GM12873 (cell line): ENCODE measurements around the gene GSG1L2.

Experiments
- TF ChIP-seq, protein P1 (sequence below): IDR thresholded peaks from 2 replicates; pipeline ENCODE4 v1.5.1; 2012; ENCODE audit warnings: low read depth, mild to moderate bottlenecking, moderate library complexity, low read length, control low read depth; ENCODE audit not compliant: insufficient read depth; ENCODE audit errors: missing control alignments

Gene GSG1L2

DNA sequence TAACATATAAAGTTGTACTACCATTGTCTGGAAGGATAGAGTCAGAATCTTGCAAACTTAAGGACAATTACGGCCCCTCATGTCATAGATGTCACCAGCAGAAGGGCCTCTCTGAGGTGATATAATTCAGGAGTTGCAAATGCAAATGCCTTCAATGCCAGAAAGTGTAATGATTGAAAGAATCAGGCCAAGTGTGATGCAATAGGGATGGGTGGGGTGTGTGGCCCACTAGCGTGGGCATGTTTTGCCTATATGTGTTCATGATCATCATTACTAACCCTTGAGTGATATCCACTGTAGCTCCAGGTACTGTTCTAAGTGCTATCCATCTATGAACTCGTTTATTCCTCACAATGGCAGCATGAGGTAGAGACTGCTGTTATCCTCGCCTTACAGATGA lies 31.6 kb downstream of the GSG1L2 start:
- TF ChIP-seq, protein P1, sequence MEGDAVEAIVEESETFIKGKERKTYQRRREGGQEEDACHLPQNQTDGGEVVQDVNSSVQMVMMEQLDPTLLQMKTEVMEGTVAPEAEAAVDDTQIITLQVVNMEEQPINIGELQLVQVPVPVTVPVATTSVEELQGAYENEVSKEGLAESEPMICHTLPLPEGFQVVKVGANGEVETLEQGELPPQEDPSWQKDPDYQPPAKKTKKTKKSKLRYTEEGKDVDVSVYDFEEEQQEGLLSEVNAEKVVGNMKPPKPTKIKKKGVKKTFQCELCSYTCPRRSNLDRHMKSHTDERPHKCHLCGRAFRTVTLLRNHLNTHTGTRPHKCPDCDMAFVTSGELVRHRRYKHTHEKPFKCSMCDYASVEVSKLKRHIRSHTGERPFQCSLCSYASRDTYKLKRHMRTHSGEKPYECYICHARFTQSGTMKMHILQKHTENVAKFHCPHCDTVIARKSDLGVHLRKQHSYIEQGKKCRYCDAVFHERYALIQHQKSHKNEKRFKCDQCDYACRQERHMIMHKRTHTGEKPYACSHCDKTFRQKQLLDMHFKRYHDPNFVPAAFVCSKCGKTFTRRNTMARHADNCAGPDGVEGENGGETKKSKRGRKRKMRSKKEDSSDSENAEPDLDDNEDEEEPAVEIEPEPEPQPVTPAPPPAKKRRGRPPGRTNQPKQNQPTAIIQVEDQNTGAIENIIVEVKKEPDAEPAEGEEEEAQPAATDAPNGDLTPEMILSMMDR = no peak

DNA sequence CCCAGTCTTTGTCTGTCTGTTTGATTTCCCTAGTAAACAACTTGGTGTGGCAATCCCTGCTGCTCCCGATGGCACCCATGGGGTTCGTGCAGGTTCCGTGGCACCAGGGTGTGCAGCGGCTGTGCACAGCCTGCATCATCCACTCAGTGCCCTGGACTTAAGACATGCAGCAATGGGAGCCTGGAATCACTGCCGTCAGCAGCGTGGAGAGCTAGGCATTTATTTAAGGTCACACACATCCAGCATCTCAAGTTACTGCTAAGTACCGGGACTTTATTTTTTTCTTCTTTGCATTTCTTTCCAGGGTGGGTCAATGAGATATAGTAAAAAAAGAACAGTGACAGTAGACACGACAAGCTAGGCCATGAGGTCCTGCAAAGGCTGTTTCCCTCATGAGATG lies 33.3 kb downstream of the GSG1L2 start:
- TF ChIP-seq, protein P1 = no peak

DNA sequence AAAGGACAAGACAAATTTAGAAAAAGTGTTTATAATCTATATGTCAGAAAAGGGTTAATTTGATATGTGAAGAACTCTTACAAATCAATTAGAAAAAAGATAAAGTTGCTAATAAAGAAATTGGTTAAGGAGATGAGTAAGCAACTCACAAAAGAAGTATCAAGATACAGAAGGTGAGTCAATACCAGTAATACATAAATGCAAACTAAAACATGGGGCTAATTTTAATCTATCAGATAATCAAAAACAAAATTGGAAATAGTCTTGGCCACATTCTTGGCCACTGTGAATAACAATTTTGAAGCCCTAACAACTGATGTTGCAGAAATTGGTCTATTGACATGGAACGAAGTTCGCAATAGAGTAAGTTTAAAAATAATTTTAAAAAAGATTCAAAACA lies 37.3 kb downstream of the GSG1L2 start:
- TF ChIP-seq, protein P1 = no peak

DNA sequence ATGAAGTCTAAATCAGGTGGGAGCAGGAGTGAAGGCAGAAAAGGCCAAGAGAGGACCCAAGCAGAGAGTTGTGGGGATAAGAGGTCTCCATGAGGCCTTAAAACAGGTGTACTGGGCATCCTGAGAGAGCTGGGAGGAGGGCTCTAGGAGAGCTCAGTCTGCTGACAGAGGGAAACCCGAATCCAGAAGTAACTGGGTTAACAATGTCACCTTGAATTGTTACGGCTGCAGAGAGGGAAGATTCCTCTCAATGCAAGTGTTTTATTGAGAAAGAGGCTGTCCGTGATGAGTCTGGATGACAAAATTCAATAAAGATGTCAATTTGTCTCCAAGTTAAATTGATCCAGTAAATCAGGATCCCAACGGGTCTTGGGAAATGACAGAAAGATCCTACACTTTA lies 38.8 kb downstream of the GSG1L2 start:
- TF ChIP-seq, protein P1 = no peak

DNA sequence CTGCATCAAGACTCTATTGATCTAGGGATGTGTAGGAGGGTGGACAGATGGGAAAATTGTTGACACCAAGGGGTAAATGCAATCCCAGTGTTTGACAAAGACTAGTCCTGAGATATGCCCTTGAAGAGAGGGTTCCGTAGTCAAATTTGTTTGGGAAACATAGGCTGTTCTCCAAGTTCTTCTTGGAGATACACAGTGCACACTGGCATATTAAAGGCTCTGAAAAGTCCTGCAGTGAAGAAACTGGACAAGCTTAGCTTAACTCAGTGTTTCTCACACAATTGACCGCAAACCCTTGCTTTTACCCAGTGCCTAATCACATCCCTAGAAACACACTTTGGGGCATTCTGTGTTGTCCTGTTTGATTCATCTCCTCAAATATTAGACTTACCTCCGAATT lies 41.3 kb downstream of the GSG1L2 start:
- TF ChIP-seq, protein P1 = no peak

DNA sequence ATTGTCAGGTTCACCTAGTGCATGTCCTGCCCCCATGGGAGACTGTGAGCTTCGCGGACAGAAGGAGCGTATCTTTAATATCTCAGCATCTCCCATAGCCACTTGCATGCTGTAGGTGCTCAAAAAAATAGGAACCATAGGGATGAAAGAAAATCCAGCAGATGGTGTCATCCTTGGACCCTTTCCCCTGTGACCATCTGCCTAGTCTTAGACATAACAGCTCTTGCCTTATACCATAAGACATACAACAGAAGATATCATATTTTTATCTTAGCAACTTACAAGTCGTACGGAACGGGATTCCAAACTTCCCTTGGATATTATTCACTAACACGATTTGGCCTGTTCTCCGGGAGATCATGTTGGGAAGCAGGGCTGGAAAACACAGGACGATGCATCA lies 45.0 kb downstream of the GSG1L2 start:
- TF ChIP-seq, protein P1 = no peak

DNA sequence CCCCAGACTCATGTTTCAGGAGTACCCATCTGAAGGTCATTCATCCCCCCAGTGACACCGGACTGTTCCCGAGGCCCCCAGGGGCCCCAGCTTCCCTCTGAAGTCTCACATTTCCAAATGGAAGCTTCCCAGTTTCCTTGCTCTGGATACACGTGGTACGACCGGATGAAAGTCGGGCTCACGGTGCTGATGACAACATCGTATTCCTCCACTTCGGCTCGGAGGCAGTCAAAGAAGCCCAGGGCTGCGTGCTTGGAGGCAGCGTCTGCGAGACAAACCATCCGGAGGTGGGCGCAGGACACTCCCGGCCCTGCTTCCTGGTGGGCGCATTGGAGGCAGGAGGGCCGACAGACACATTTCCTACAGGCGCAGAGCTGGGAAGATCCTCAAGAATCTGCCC lies 49.2 kb downstream of the GSG1L2 start:
- TF ChIP-seq, protein P1 = no peak
